NCI-H526 (cell line): Measurements from ENCODE around the gene PITPNM3.

Experiments
- DNase-seq, 2 experiments: peaks; one replicate each; lab custom pipeline; 2025; lab: John Stamatoyannopoulos, UW

The PITPNM3 gene

GRCh38 chr17:6462692-6463091 lies 93.7 kb downstream of the PITPNM3 start:
- DNase-seq, result no peak

- DNase-seq, result no peak
Observed at GRCh38 chr17:6461792-6462524, 94.4 kb downstream of the PITPNM3 start.

- DNase-seq, result no peak
Observed at GRCh38 chr17:6461246-6461645, 95.1 kb downstream of the PITPNM3 start.

- no peak for DNase-seq
Observed at GRCh38 chr17:6460531-6461161, 95.7 kb downstream of the PITPNM3 start.

GRCh38 chr17:6458460-6458950 lies 97.8 kb downstream of the PITPNM3 start:
- DNase-seq, result no peak

- no peak for DNase-seq
Observed at GRCh38 chr17:6457688-6458459, 98.5 kb downstream of the PITPNM3 start.

GRCh38 chr17:6456914-6457687 lies 99.3 kb downstream of the PITPNM3 start:
- DNase-seq, result no peak

GRCh38 chr17:6456321-6456720 lies 100.0 kb downstream of the PITPNM3 start:
- DNase-seq, result no peak

GRCh38 chr17:6455321-6455705 lies 101.0 kb downstream of the PITPNM3 start:
- peak in 1 of 2 experiments; percentile 73 for DNase-seq

- DNase-seq, result no peak
Observed at GRCh38 chr17:6454495-6455320, 101.6 kb downstream of the PITPNM3 start.

- no peak for DNase-seq
Observed at GRCh38 chr17:6453279-6454024, 102.9 kb downstream of the PITPNM3 start.

GRCh38 chr17:6452471-6453266 lies 103.7 kb downstream of the PITPNM3 start:
- no peak for DNase-seq

- no peak for DNase-seq
Observed at GRCh38 chr17:6450926-6451832, 105.2 kb downstream of the PITPNM3 start.

GRCh38 chr17:6449307-6449706 lies 107.0 kb downstream of the PITPNM3 start:
- no peak for DNase-seq

GRCh38 chr17:6448473-6448872 lies 107.9 kb downstream of the PITPNM3 start:
- DNase-seq, result no peak

GRCh38 chr17:6446516-6447100 lies 109.7 kb downstream of the PITPNM3 start:
- DNase-seq, result no peak

- no peak for DNase-seq
Observed at GRCh38 chr17:6444571-6445335, 111.6 kb downstream of the PITPNM3 start.
